Measurements from ENCODE around the gene ACADS. TPM values are rescaled to one million over a fixed set of nuclear protein-coding genes. Genes with fewer than 3 reads are reported as not detected.

Gene ACADS
- 11.9 and 28.4 TPM in 2 replicates for total RNA-seq (2014; rRNA removed; shearing (Covaris generic))

DNA sequence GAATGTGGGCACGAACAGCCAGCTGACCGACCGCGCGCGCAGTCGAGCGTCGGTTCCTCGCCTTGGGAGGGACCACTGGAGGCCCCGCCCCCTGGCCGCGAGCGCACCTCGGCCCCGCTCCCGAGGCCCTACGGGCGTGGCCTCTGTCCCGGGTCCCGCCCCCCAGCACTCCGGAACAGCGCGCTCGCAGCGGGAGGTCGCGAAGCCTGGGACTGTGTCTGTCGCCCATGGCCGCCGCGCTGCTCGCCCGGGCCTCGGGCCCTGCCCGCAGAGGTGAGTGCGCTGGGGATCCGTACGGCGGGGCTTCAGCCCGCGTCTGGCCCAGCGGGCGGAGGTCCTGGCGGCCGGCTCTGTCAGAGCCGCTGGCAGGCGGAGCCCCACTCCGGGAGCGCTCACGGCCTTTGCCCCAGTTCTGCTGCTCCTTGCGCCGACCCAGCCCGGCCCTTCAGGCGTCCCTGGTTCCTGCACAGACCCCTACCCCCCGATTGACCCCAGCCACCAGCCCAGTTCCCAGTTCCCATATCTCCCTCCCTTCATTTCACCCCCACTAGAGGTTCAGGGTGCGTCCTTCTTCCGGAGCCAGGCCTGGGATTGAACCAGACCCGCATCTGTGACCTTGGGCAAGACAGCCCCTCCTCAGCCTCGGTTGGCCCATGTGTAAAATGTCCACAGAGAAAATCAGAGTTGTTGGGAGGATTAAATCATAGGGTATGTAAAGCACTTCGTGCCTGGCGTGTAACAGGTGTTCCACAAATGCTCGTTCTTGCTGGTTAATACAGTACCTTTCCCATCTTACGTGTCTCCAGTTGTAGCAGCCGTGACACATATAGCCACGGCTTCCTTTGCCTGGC lies at the start of gene ACADS:
ACADS (plus strand) TSS at position 168 of the 851 bp plus-strand sequence; CDS start at position 228, 60 bp downstream.
- DNase-seq (ENCODE audit: low spot score): peak; percentile 87

DNA sequence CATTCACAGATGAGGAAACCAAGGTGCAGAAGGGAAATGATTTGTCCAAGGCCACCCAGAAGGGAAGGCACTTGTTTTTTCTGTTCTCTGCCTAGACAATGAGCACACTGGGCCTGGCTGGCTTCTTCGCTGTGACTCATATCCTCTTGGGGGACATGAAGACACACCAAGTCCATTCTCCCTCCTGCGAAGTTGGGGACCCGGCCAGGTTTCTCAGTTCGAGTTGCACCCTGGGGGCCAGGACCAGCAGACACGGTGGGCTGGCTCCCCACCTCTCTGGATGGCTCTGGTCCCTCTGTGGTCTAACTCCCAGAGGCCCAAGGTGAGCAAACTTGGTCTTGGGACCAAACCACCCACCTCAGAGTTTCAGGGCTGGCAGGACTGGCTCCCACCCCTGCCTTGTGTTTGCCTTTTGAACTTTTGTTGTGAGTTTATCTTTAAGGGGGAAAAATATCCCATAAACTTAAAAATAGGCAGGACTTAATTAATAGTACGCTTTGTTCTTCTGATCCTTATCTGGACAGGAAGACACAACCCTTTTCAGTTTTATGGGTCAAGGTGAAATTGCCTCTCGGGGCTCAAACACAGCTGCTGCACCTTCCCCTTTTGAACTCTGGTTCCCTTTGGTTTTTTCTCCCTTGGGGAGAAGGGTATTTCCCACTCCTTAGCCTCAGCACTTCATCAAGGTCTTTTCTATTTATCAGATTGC lies 47.7 kb upstream of the ACADS start:
- peak; percentile 88 for DNase-seq (ENCODE audit: low spot score)

- no peak for DNase-seq (ENCODE audit: low spot score)
Observed at GRCh38 chr12:120678572-120678971, 47.1 kb upstream of the ACADS start.

- DNase-seq (ENCODE audit: low spot score): no peak
Observed at GRCh38 chr12:120680165-120680738, 45.4 kb upstream of the ACADS start.

- DNase-seq (ENCODE audit: low spot score): no peak
Observed at GRCh38 chr12:120684523-120684932, 41.1 kb upstream of the ACADS start.

DNA sequence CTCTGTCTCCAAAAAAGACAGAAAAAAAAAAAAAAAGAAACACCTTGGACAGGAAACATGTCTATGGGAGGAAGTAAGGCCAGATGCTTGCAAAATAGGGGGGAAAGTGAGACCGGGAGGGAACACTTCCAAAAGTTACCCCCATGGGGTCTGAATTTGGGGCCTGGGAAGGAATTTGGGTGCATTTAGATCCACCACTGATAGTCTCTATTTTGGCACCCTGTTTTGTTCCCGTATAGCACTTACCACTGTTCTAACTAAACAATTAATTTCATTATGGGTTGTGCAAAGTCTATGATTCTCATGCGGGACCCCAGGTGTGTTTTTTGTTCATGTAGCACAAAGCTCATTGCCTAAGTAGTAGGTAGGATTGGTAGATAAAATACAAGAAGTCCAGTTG lies 40.1 kb upstream of the ACADS start:
- DNase-seq (ENCODE audit: low spot score): no peak

DNA sequence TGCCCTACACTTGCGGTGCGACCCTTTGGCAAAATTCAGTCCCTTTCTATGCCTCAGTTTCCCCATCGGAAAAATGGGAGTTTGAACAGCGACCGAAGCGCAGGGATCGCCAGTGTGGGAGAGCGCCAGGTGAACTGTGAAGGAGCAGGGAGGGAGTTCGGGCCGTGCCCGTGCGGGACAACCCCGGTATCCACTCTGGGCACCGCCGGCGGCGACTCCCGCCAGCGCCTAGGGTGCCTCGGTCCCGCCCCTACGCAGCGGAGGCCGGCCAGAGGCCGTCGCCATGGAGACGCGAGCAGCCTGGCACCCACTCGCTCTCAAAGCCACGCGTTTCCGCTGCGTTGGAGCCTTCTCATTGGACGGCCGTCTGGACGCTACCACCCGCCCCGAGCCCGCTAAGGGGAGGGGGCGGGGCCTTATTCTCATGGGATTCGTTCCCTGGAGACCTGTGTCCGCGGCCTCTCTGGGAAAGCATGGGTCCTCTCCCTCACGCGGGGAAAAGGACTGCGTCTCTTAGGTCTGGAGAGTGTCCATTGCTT lies 39.4 kb upstream of the ACADS start:
- DNase-seq (ENCODE audit: low spot score): peak; percentile 99

DNA sequence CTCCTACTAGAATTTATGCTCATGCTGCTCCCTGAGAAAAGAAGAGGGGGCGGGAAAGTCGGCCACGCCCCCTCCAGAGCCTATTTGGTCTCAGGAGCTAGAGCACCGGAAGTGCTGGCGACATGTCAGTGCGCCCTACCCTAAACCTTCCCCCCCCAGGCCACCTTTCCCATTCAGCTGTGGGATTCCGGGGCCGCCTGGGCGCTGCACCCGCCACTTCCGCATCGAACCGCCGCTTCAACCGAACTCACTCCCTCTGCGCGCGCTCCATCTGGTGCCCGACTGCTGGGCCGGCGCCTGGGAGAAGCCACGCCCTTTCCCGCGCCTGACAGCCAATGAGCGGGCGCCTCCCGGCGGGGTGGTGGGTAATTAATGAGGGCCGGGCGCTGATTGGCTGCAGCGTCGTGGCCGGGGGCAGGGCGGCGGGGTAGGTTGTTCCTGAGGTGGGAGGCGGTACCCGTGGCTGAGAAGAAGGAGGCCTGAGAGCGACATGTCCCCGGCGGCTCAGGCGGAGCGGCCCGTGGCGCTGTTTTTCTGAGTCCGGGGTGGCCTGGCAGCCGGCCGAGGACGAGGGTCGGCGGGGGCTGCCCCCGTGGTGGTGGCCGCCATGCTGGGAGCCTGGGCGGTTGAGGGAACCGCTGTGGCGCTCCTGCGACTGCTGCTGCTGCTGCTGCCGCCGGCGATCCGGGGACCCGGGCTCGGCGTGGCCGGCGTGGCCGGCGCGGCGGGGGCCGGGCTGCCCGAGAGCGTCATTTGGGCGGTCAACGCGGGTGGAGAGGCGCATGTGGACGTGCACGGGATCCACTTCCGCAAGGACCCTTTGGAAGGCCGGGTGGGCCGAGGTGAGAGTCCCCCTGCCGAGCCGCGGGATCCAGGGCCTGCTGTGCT lies 38.7 kb upstream of the ACADS start, which contains the start of gene MLEC:
MLEC (plus strand) TSS at position 460 of the 888 bp plus-strand sequence; CDS start at position 608, 148 bp downstream.
- DNase-seq (ENCODE audit: low spot score): peak; percentile 98

DNA sequence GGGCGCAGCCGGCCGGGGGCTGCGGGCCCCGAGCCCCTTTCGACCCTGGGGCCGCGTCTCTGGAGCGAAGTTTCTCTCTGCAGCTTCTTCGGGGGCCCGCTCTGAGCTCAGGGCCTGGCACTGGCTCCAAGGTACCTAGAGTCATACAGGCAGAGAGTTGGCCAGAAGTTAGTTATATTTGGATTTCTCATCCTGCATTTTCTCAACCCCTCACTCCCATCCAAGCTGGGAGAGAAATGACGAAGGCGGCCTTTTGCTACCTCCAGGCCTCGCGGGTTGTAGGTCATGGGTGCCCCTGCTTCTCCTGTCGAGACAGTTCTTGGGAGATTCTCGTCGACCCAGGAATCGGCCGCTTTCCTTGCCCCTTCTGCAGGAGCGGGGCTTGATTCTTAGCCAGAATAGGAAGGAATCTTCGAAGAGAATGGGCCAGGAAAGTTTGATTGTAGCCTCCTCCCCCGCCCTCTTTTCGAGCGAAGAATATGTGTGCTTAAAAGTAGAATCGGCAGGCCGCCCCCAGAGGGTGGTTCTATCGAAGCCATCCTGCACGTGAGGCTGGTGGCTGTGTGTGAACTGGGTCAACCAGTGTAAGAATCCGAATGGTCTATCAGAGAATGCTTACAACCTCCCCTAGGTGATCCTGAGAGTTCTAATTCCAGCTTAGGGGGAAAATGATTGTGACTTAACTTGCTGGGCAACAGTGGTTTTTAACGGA lies 37.9 kb upstream of the ACADS start:
- DNase-seq (ENCODE audit: low spot score): peak; percentile 62

DNA sequence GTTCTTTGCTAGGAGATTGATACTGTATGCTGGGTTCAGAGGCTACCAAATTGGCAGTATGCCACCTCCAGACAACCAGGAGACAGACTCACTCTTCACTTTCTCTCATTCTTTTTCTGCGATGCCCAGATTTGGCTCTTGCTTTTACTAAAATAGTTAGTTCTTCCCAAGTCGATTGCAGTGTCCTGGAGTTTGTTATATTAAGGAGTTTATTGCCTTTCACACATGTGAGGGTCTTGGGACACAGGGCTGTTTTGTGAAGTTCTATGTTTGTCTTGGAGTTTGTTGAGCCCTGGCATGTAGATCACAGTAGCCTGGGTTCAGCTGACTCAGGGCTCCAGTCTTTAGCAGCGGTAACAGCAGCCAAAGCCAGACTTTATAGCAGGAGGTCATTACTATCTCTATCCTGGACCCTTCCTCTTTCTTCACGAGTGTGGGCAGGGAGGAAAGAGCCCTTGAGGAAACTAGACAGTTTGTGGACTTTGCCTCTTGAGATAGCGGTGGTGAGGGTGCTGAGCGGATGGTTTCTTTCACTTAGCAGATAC lies 37.0 kb upstream of the ACADS start:
- DNase-seq (ENCODE audit: low spot score): peak; percentile 74

DNA sequence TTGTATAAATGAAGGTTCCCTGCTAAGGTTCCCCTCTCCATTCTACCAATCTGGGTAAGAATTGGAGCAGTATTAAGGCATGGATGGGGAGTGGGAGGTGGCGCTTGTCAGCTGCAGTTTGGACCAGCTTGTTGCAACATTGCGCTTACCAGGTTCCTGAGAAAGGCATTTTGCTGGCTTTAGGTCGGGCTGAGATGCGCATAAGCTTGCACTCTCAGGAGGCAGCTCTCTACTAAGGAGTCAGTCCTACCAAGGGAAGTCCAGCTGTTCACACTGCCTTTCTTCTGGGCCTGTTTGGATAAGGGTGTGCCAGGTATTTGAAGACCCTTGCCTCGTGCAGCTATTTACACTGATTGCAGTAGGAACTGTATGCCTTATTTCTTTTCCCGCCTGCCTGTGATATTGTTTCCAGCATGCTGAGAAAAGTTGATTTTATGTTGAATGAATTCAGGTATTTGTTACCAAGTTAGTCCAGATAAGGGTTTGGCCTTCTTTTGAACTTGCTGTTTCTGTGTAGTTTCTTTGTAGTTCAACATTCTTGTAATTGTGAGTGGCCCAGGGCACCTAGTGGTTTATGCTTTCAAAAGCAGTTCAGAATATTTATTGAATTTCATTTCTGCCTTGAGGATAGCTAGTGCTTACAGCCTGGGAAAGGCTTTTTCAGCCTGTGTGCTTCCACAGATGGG lies 36.1 kb upstream of the ACADS start:
- DNase-seq (ENCODE audit: low spot score): no peak

DNA sequence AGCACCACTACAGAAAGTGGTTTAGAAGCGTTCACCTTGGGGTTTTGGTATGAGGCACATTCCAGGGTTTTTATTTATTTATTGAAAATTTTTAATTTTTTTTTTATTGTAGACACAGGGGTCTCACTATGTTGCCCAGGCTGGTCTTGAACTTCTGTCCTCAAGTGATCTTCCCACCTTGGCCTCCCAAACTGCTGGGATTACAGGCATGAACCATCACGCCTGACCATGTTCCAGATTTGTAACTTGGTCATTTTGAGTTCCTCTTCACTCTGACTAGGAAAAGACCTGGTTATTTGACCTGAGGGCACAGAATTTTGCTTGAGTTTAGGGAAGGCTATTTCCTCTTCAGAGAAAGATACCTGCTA lies 35.6 kb upstream of the ACADS start:
- DNase-seq (ENCODE audit: low spot score): no peak

GRCh38 chr12:120690978-120691377 lies 34.6 kb upstream of the ACADS start:
- no peak for DNase-seq (ENCODE audit: low spot score)

GRCh38 chr12:120692524-120693033 lies 33.0 kb upstream of the ACADS start:
- DNase-seq (ENCODE audit: low spot score): no peak

GRCh38 chr12:120693848-120694247 lies 31.8 kb upstream of the ACADS start:
- no peak for DNase-seq (ENCODE audit: low spot score)

DNA sequence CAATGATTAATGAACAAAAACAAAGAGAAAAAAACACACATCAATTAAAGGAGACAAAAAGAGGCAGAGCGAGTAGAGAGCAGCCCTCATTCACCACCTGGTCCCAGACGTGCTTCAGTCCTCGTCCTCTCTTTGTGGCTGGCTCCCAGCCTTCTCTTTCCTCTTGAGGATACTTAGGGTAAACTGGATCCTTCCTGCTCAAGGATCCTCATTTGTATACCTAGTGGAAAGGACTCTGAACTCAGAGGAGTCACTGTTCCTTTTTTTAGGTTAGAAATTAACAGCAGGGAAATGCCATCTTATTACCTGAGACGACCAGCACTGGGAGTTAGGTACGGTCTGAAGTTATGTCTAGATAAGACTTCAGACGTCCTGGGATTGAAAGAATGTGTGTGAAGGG lies 29.0 kb upstream of the ACADS start:
- no peak for DNase-seq (ENCODE audit: low spot score)

- DNase-seq (ENCODE audit: low spot score): no peak
Observed at GRCh38 chr12:120697344-120697743, 28.3 kb upstream of the ACADS start.

GRCh38 chr12:120698665-120699064 lies 27.0 kb upstream of the ACADS start:
- no peak for DNase-seq (ENCODE audit: low spot score)

DNA sequence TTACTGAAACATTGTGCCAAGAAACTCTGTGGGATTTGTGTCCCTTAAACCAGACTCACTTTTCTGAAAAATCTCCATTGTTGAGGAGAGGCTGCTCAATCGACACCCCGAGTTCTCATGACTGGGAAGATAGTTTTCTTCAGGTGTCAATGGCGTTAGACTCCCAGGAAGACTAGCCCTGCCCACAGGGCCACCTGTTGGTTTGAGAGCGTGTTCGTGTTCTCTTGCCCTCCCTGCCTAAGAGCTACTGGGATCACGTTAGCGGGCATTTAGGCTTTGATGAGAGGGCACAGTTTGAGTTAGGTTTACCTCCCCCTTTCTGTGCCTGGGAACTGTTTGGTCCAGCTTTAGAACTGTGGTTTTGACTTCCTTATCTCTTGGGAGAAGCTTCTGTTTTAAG lies 26.1 kb upstream of the ACADS start:
- DNase-seq (ENCODE audit: low spot score): no peak
